Measurements from ENCODE around the gene ABHD8.

Gene ABHD8

GRCh38 chr19:17327068-17327653 lies 23.9 kb upstream of the ABHD8 start:
- Histone ChIP-seq H3K79me1 (ENCODE audit: low read length) (no peaks in the 10 kb centered on the region), H3K79me2 (ENCODE audit: control insufficient read depth, insufficient read depth, low read length) (no peaks in the 10 kb centered on the region), H3K27ac (ENCODE audit: low read depth, low read length) (peak overlapping the region; percentile 49), H3K9ac (ENCODE audit: low read length) (peak overlapping the region; percentile 53), H4K8ac (ENCODE audit: low read depth, low read length) (no peak overlapping the region), H4K5ac (ENCODE audit: low read length) (no peak overlapping the region), H3K56ac (ENCODE audit: low read length) (peak overlapping the region; percentile 66), H2AK5ac (ENCODE audit: low read length) (no peak overlapping the region), H2BK15ac (replicated peaks; ENCODE audit: low read depth) (no peak overlapping the region), H2BK5ac (ENCODE audit: low read length) (no peak overlapping the region), H3K18ac (ENCODE audit: low read length) (no peak overlapping the region), H2BK120ac (ENCODE audit: low read depth, low read length) (no peak overlapping the region), H3K4me1 (ENCODE audit: control insufficient read depth, low read depth, low read length) (no peaks in the 10 kb centered on the region), H3K23ac (ENCODE audit: low read length) (no peak overlapping the region), H3K27me3 (ENCODE audit: insufficient read depth, low read length, poor library complexity) (no peaks in the 10 kb centered on the region), H3K4me2 (ENCODE audit: low read length) (peak overlapping the region; percentile 64), H3K4ac (ENCODE audit: low read depth, low read length) (no peak overlapping the region), H3K4me3 (ENCODE audit: low read length) (no peak overlapping the region), H3K36me3 (ENCODE audit: control insufficient read depth, insufficient read depth, low read length) (no peaks in the 10 kb centered on the region)
- no CpG with 5 or more reads among the region's 27 CpGs for WGBS (ENCODE audit: extremely low coverage, insufficient coverage, low lambda C conversion rate)
- no peak for DNase-seq

GRCh38 chr19:17326595-17326966 lies 23.4 kb upstream of the ABHD8 start:
- H3K4me2 ChIP-seq (ENCODE audit: low read length), result no peak overlapping the region
- H2AK5ac ChIP-seq (ENCODE audit: low read length), result no peak overlapping the region
- no peak overlapping the region for H3K4ac ChIP-seq (ENCODE audit: low read depth, low read length)
- WGBS (ENCODE audit: extremely low coverage, insufficient coverage, low lambda C conversion rate), result no CpG with 5 or more reads among the region's 11 CpGs
- H3K27me3 ChIP-seq (ENCODE audit: insufficient read depth, low read length, poor library complexity), result no peaks in the 10 kb centered on the region
- H3K36me3 ChIP-seq (ENCODE audit: control insufficient read depth, insufficient read depth, low read length), result no peaks in the 10 kb centered on the region
- no peaks in the 10 kb centered on the region for H3K79me2 ChIP-seq (ENCODE audit: control insufficient read depth, insufficient read depth, low read length)
- H3K23ac ChIP-seq (ENCODE audit: low read length), result no peak overlapping the region
- no peak overlapping the region for H2BK5ac ChIP-seq (ENCODE audit: low read length)
- H3K27ac ChIP-seq (ENCODE audit: low read depth, low read length), result no peak overlapping the region
- H4K5ac ChIP-seq (ENCODE audit: low read length), result no peak overlapping the region
- no peak overlapping the region for H3K9ac ChIP-seq (ENCODE audit: low read length)
- H3K79me1 ChIP-seq (ENCODE audit: low read length), result no peaks in the 10 kb centered on the region
- H3K4me1 ChIP-seq (ENCODE audit: control insufficient read depth, low read depth, low read length), result no peaks in the 10 kb centered on the region
- H2BK15ac ChIP-seq (replicated peaks; ENCODE audit: low read depth), result no peak overlapping the region
- DNase-seq, result peak; percentile 89
- no peak overlapping the region for H3K56ac ChIP-seq (ENCODE audit: low read length)
- no peak overlapping the region for H3K18ac ChIP-seq (ENCODE audit: low read length)
- no peak overlapping the region for H3K4me3 ChIP-seq (ENCODE audit: low read length)
- no peak overlapping the region for H2BK120ac ChIP-seq (ENCODE audit: low read depth, low read length)
- no peak overlapping the region for H4K8ac ChIP-seq (ENCODE audit: low read depth, low read length)

GRCh38 chr19:17325881-17326594 lies 22.8 kb upstream of the ABHD8 start:
- Histone ChIP-seq H4K5ac (ENCODE audit: low read length) (no peak overlapping the region), H4K8ac (ENCODE audit: low read depth, low read length) (no peak overlapping the region), H3K79me2 (ENCODE audit: control insufficient read depth, insufficient read depth, low read length) (no peaks in the 10 kb centered on the region), H3K23ac (ENCODE audit: low read length) (no peak overlapping the region), H3K4me2 (ENCODE audit: low read length) (no peak overlapping the region), H3K18ac (ENCODE audit: low read length) (no peak overlapping the region), H3K4me3 (ENCODE audit: low read length) (no peak overlapping the region), H3K4ac (ENCODE audit: low read depth, low read length) (no peak overlapping the region), H3K27ac (ENCODE audit: low read depth, low read length) (no peak overlapping the region), H3K4me1 (ENCODE audit: control insufficient read depth, low read depth, low read length) (no peaks in the 10 kb centered on the region), H3K9ac (ENCODE audit: low read length) (no peak overlapping the region), H3K56ac (ENCODE audit: low read length) (peak overlapping the region; percentile 49), H3K79me1 (ENCODE audit: low read length) (no peaks in the 10 kb centered on the region), H2BK15ac (replicated peaks; ENCODE audit: low read depth) (no peak overlapping the region), H3K27me3 (ENCODE audit: insufficient read depth, low read length, poor library complexity) (no peaks in the 10 kb centered on the region), H2BK5ac (ENCODE audit: low read length) (no peak overlapping the region), H2BK120ac (ENCODE audit: low read depth, low read length) (no peak overlapping the region), H3K36me3 (ENCODE audit: control insufficient read depth, insufficient read depth, low read length) (no peaks in the 10 kb centered on the region), H2AK5ac (ENCODE audit: low read length) (no peak overlapping the region)
- no peak for DNase-seq
- WGBS (ENCODE audit: extremely low coverage, insufficient coverage, low lambda C conversion rate), result no CpG with 5 or more reads among the region's 17 CpGs

- peaks cover 1% of the 10 kb centered on the region for H3K36me3 ChIP-seq (ENCODE audit: control insufficient read depth, insufficient read depth, low read length)
- WGBS (ENCODE audit: extremely low coverage, insufficient coverage, low lambda C conversion rate), result no CpG with 5 or more reads among the region's 20 CpGs
Measured at GRCh38 chr19:17325133-17325532, 21.9 kb upstream of the ABHD8 start.

GRCh38 chr19:17324357-17325114 lies 21.3 kb upstream of the ABHD8 start:
- H2BK120ac ChIP-seq (ENCODE audit: low read depth, low read length), result no peak overlapping the region
- H3K4me2 ChIP-seq (ENCODE audit: low read length), result no peak overlapping the region
- H2BK15ac ChIP-seq (replicated peaks; ENCODE audit: low read depth), result no peak overlapping the region
- no peak for DNase-seq
- H2AK5ac ChIP-seq (ENCODE audit: low read length), result no peak overlapping the region
- H3K4ac ChIP-seq (ENCODE audit: low read depth, low read length), result no peak overlapping the region
- no peaks in the 10 kb centered on the region for H3K27me3 ChIP-seq (ENCODE audit: insufficient read depth, low read length, poor library complexity)
- no peaks in the 10 kb centered on the region for H3K4me1 ChIP-seq (ENCODE audit: control insufficient read depth, low read depth, low read length)
- H4K5ac ChIP-seq (ENCODE audit: low read length), result no peak overlapping the region
- no peak overlapping the region for H3K56ac ChIP-seq (ENCODE audit: low read length)
- H3K9ac ChIP-seq (ENCODE audit: low read length), result no peak overlapping the region
- peaks cover 1% of the 10 kb centered on the region for H3K36me3 ChIP-seq (ENCODE audit: control insufficient read depth, insufficient read depth, low read length)
- no CpG with 5 or more reads among the region's 28 CpGs for WGBS (ENCODE audit: extremely low coverage, insufficient coverage, low lambda C conversion rate)
- no peak overlapping the region for H3K23ac ChIP-seq (ENCODE audit: low read length)
- no peak overlapping the region for H3K27ac ChIP-seq (ENCODE audit: low read depth, low read length)
- no peak overlapping the region for H3K18ac ChIP-seq (ENCODE audit: low read length)
- no peak overlapping the region for H3K4me3 ChIP-seq (ENCODE audit: low read length)
- no peak overlapping the region for H4K8ac ChIP-seq (ENCODE audit: low read depth, low read length)
- H3K79me1 ChIP-seq (ENCODE audit: low read length), result no peaks in the 10 kb centered on the region
- no peak overlapping the region for H2BK5ac ChIP-seq (ENCODE audit: low read length)
- no peaks in the 10 kb centered on the region for H3K79me2 ChIP-seq (ENCODE audit: control insufficient read depth, insufficient read depth, low read length)

More at GRCh38 chr19:17325133-17325532, 21.9 kb upstream of the ABHD8 start:
- H2BK5ac ChIP-seq (ENCODE audit: low read length), result no peak overlapping the region
- H3K4ac ChIP-seq (ENCODE audit: low read depth, low read length), result no peak overlapping the region
- H3K79me2 ChIP-seq (ENCODE audit: control insufficient read depth, insufficient read depth, low read length), result no peaks in the 10 kb centered on the region
- H3K56ac ChIP-seq (ENCODE audit: low read length), result no peak overlapping the region
- H4K5ac ChIP-seq (ENCODE audit: low read length), result no peak overlapping the region
- no peak overlapping the region for H2BK120ac ChIP-seq (ENCODE audit: low read depth, low read length)
- H3K4me3 ChIP-seq (ENCODE audit: low read length), result no peak overlapping the region
- no peak overlapping the region for H3K18ac ChIP-seq (ENCODE audit: low read length)
- H3K23ac ChIP-seq (ENCODE audit: low read length), result no peak overlapping the region
- no peaks in the 10 kb centered on the region for H3K79me1 ChIP-seq (ENCODE audit: low read length)
- no peak overlapping the region for H3K9ac ChIP-seq (ENCODE audit: low read length)
- no peak overlapping the region for H2AK5ac ChIP-seq (ENCODE audit: low read length)
- H3K4me1 ChIP-seq (ENCODE audit: control insufficient read depth, low read depth, low read length), result no peaks in the 10 kb centered on the region
- no peak overlapping the region for H4K8ac ChIP-seq (ENCODE audit: low read depth, low read length)
- H3K27ac ChIP-seq (ENCODE audit: low read depth, low read length), result no peak overlapping the region
- H2BK15ac ChIP-seq (replicated peaks; ENCODE audit: low read depth), result no peak overlapping the region
- H3K4me2 ChIP-seq (ENCODE audit: low read length), result no peak overlapping the region
- H3K27me3 ChIP-seq (ENCODE audit: insufficient read depth, low read length, poor library complexity), result no peaks in the 10 kb centered on the region
- DNase-seq, result no peak
